HG02678 (cell line): ENCODE results near the gene CDH18.

Experiments used
- ATAC-seq: cut with Tn5 transposase; IDR thresholded peaks from one replicate; pipeline ENCODE4 v1.9.1; 2021; ENCODE audit warnings: mild to moderate bottlenecking, moderate library complexity; ENCODE audit not compliant: unreplicated experiment

The CDH18 gene

DNA sequence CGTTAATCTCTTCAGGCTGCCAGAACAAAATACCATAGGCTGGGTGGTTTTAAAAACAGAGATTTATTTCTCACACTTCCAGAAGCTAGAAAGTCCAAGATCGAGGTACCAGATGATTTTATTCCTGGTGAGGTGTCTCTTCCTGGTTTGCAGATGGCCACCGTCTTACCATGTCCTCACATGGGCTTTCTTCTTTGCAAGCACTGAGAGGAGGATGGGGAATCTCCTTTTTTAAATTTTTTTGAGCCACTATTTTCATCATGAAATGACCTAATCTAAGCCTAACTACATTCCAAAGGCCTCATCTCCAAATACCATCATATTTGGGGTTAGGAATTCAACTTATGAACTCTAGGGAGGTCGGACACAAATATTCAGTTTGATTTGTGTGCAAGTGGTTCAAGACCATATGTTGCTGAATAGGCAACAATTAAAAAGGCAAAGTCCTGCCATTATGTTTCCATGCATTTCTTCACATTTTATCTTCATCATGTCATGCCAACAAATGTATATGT, 371.2 kb downstream of the CDH18 start:
- no peak for ATAC-seq

DNA sequence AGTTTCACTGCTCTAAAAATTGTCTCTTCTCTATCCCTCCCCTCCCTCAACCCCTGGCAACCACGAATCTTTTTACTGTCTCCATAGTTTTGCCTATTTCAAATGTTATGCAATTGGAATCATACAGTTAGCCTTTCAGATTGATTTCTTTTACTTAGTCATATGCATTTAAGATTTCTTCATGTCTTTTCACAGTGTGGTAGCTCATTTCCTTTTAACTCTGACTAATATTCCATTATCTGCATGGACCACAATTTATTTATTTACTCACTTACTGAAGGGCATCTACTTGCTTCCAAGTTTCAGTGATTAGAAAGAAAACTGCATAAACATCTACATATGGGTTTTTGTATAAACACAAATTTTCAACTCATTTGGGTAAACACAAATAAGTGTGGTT, 372.3 kb downstream of the CDH18 start:
- no peak for ATAC-seq

DNA sequence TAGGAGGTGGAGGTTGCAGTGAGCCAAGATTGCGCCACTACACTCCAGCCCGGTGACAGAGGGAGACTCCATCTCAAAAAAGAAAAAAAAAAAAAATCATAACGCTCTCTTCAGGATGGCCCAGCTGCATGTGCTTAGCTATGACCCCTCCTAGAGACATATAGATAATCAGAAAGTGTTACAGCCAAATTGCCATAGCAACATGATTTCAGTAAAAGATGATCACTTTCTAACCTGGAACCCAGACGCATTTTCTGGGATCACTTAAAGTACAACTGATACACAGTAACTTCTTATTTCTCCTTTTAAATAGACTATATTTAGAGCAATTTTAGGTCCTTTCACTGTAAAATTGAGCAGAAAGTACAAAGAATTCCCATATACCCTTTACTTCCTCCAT, 372.9 kb downstream of the CDH18 start:
- no peak for ATAC-seq

DNA sequence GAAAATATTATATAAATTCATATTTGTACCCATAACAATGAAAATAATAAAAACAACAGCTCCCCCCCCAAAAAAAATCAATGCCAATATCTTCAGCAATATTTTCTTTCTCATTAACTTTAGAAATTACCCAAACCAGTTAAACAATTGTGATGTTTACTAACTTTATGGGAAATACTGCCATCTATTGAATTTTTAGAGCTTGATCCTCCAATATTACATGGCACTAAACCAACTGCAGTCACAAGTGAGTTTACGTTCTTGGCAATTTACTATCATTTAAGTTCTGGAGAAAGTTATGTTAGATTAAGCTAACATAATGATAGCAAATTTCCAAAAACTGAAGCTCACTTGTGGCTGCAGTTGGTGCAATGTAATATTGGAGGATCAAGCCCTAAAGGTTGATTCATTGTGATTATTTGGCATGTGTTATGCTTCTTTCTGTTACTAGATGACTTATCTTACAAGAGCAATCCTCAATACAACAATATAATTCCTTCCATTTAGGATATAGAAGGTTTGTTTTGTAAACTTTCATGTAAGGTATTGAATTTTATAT, 379.5 kb downstream of the CDH18 start:
- ATAC-seq: no peak

- no peak for ATAC-seq
These were observed 382.1 kb downstream of the CDH18 start for GRCh38 chr5:19605846-19606407.

GRCh38 chr5:19584131-19584530, 403.9 kb downstream of the CDH18 start:
- no peak for ATAC-seq

DNA sequence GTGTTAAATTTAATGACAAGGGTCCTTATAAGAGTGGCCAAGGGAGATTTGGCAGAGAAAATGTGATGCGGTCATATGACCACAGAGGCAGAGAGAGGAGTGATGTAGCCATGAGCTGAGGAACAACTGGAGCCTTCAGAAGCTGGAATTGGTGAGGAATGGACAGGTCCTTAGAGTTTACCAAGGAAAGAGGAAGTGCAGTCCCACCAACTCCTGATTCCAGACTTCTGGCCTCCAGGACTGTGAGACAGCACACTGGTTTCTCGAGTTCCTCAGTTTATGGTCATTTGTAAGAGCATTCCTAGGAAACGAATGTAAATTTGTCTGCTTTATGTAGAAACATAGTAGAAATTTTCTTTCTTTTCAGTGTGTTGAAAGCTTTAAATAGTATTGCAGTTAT, 410.1 kb downstream of the CDH18 start:
- no peak for ATAC-seq

DNA sequence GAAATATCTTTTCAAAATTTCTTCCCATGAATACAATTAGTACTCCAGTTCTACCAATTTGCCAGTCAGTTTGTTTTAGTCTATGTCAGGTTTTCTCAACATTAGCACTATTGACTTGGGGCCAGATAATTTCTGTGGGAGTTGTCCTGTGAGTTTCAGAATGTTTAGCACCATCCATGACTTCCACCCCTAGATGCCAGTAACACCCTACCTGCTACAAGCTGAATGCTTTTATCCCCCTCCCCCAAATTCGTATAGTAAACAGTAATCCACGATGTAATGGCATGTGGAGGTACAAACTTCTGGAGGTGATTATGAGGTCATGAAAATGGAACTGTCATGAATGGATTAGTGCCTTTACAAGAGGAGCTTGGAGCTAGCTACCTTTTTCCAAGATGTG, 420.0 kb downstream of the CDH18 start:
- ATAC-seq: no peak

DNA sequence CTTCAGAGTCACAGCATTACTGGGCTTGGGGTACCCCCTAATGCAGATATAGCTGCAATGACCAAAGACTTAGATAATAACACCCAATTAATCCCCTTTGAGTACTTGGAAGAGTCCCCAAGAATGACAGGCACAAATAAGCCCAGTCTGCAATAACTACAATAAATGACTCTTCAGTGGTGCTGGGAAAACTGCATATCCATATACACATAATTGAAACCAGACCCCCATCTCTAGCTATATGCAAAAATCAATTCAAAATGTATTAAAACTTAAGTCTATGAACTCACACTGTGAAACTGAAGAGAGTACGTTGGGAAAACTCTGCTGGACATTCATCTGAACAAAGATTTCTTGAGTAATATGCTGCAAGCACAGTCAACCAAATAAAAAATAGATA, 422.5 kb downstream of the CDH18 start:
- ATAC-seq: no peak

DNA sequence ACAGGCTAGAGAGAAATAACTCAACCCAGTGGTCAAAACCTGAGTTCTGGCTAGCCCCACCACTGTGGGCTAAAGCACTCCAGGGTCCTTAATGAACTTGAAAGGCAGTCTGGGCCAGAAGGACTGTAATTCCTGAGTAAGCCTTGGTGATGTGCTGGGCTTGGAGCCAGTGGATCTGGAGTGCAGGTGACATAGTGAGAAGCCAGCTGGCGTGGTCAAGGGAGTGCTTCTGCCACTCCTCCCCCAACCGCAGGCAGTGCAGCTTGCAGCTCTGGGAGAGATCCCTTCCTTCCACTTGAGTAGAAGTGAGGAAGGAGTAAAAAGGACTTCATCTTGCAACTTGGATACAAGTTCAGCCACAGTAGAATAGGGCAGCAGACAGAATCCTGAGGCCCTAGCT, 424.0 kb downstream of the CDH18 start:
- ATAC-seq: no peak

DNA sequence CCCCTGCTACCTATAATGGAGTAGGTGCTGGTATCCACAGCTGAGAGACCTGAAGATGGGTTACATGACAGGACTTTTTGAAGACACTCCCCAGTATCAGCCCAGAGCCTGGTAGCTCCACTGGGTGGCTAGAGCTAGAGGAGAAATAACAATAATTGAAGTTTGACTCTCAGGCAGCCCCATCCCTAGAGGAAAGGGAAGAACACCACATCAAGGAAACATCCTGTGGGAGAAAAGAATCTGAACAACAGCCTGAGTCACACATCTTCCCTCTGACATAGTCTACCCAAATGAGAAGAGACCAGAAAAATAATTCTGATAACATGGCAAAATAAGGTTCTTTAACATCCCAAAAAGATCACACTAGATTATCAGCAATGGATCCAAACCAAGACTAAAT, 432.1 kb downstream of the CDH18 start:
- no peak for ATAC-seq

DNA sequence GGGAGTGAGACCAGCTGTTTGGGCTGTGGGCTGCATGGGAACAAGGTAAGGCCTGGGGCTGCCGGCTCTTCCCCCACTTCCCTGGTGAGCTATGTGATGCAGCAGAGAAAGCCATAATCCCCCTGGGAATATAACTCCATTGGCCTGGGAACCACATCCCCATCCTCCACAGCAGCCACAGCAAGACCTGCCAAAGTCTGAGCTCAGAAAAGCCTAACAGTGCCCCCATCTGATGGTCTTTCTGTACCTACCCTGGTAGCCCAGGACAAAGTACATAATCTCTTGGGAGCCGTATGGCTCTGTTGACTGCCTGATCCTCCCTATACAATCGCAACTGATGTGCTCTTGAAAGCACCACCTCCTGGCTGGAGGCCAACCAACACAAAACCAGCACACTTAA, 432.6 kb downstream of the CDH18 start:
- no peak for ATAC-seq

GRCh38 chr5:19554524-19554923, 433.5 kb downstream of the CDH18 start:
- no peak for ATAC-seq

DNA sequence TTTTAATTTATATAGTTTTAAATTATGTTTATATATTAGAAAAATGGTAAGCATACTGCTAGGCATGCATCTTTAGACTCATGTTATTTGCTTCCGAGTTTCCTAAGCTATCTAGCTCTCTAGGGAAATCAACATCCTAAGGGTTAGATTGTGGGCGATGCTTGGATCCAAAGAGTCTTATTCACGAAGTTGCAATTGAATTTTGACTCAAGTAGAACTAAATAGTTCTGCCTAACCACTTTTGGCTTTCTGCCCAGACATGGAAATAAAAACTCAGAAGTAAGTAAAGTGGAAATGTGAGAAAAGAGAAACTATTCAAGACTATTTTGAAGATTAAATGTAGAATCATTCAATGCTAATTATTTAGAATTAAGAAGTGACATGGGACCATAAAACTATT, 440.4 kb downstream of the CDH18 start:
- no peak for ATAC-seq

- ATAC-seq: no peak
These were observed 441.5 kb downstream of the CDH18 start for GRCh38 chr5:19546521-19546920.

- no peak for ATAC-seq
These were observed 449.4 kb downstream of the CDH18 start for GRCh38 chr5:19538607-19539006.

- ATAC-seq: no peak
These were observed 451.6 kb downstream of the CDH18 start for GRCh38 chr5:19536387-19536786.

GRCh38 chr5:19534751-19535150, 453.2 kb downstream of the CDH18 start:
- ATAC-seq: no peak

DNA sequence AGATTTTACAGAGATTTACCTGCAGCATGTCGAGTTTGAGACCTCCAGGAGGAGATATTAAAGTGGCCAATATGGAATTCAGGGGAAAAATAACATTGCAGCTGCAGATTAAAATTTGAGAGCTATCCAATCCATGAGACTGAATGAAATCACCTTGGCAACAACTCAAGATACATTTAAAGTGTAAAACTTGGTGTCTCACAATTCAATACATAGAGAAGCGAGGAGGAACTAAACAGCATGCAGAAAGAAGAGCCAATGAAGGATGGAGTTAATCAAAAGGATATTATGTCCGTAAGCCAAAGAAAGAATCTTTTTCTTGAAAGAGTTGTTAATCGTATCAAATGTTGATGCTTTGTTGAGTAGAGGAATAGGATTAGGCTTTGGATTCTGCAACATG, 455.1 kb downstream of the CDH18 start:
- ATAC-seq: no peak

DNA sequence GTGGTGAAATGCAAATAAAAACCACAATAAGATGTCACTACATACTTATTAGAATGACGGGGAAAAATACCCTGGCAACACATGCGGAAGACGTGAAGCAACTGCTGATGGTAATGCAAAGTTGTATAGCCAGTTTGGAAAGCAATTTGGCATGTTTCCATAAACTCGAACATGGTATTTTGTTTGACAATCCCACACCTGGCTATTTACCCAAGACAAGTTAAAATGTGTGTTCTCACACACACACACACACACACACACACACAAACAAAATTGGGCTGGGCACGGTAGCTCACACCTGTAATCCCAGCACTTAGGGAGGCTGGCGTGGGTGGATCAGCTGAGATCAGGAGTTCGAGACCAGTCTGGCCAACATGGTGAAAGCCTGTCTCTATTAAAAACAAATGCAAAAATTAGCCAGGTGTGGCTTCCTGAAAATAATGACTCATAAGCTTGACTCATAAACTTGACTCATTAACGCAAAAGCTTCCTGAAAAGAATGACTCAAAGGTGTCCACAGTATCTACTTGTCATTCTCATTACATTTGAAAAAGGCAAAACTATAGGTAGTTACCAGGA, 456.5 kb downstream of the CDH18 start:
- ATAC-seq: no peak

GRCh38 chr5:19519448-19519847, 468.6 kb downstream of the CDH18 start:
- ATAC-seq: no peak

- ATAC-seq: no peak
These were observed 489.1 kb downstream of the CDH18 start for GRCh38 chr5:19498852-19499251.
